Measurements from ENCODE around the gene ZNF83. TPM values are rescaled to one million over a fixed set of nuclear protein-coding genes. Genes with fewer than 3 reads are reported as not detected.

ZNF83 gene
- total and polyA plus RNA-seq, 8 donors = 44.0 to 187 (median 110) TPM

- DNase-seq (no peak), ATAC-seq (no peak)
- Histone ChIP-seq H3K4me1 (no peaks in the 10 kb centered on the region), H3K27me3 (no peaks in the 10 kb centered on the region), H3K36me3 (peaks cover 0 to 1% of the 10 kb centered on the region in 2 donors), H3K27ac (no peak overlapping the region), H3K4me3 (no peak overlapping the region), H3K9me3 (no peaks in the 10 kb centered on the region)
- no peak for TF ChIP-seq CTCF (IDR thresholded peaks at IDR 0.05)
- intact Hi-C loops (cut with DNase I) = no loop called here
These were observed 28.4 kb upstream of the ZNF83 start for GRCh38 chr19:52666506-52666905.

- no peaks in the 10 kb centered on the region for H3K9me3 ChIP-seq
- ATAC-seq = no peak
- TF ChIP-seq CTCF (IDR thresholded peaks at IDR 0.05) = no peak
- H3K27me3 ChIP-seq = no peaks in the 10 kb centered on the region
- intact Hi-C loops (cut with DNase I) = no loop called here
- H3K4me3 ChIP-seq = no peak overlapping the region
- peaks cover 0 to 6% of the 10 kb centered on the region in 2 donors for H3K36me3 ChIP-seq
- H3K27ac ChIP-seq = no peak overlapping the region
- H3K4me1 ChIP-seq = no peaks in the 10 kb centered on the region
- DNase-seq = no peak
These were observed 27.4 kb upstream of the ZNF83 start for GRCh38 chr19:52665529-52665928.

- no peak overlapping the region for H3K27ac ChIP-seq
These were observed 26.9 kb upstream of the ZNF83 start for GRCh38 chr19:52665027-52665426.

GRCh38 chr19:52664461-52664860 is 26.3 kb upstream of the ZNF83 start:
- no peak for ATAC-seq
- Histone ChIP-seq H3K36me3 (peaks cover 0 to 16% of the 10 kb centered on the region in 2 donors), H3K4me1 (no peaks in the 10 kb centered on the region), H3K4me3 (no peak overlapping the region), H3K27ac (no peak overlapping the region), H3K9me3 (peaks cover 0 to 3% of the 10 kb centered on the region in 2 donors), H3K27me3 (no peaks in the 10 kb centered on the region)
- intact Hi-C loops (cut with DNase I) = no loop called here
- no peak for TF ChIP-seq CTCF (IDR thresholded peaks at IDR 0.05)
- no peak for DNase-seq

More at GRCh38 chr19:52665027-52665426, 26.9 kb upstream of the ZNF83 start:
- intact Hi-C loops (cut with DNase I) = no loop called here
- Histone ChIP-seq H3K4me1 (no peaks in the 10 kb centered on the region), H3K9me3 (peaks cover 0 to 2% of the 10 kb centered on the region in 2 donors), H3K36me3 (peaks cover 0 to 11% of the 10 kb centered on the region in 2 donors), H3K4me3 (no peak overlapping the region), H3K27me3 (no peaks in the 10 kb centered on the region)
- no peak for TF ChIP-seq CTCF (IDR thresholded peaks at IDR 0.05)
- ATAC-seq (no peak), DNase-seq (no peak)

- no peak for TF ChIP-seq CTCF (IDR thresholded peaks at IDR 0.05)
- DNase-seq = no peak
- Histone ChIP-seq H3K27me3 (no peaks in the 10 kb centered on the region), H3K27ac (no peak overlapping the region), H3K4me3 (no peak overlapping the region), H3K4me1 (no peaks in the 10 kb centered on the region), H3K9me3 (peaks cover 0 to 3% of the 10 kb centered on the region in 2 donors), H3K36me3 (peaks cover 0 to 33% of the 10 kb centered on the region in 2 donors)
- no peak for ATAC-seq
- intact Hi-C loops (cut with DNase I) = no loop called here
These were observed 24.5 kb upstream of the ZNF83 start for GRCh38 chr19:52662631-52663030.
